CD4-positive, alpha-beta memory T cell (primary cell): ENCODE measurements around the gene NPFFR1. TPM values are rescaled to one million over a fixed set of nuclear protein-coding genes. Genes with fewer than 3 reads are reported as not detected.
A peak's percentile ranks its signal among the peaks of the same experiment; 100 is the strongest.

ENCODE experiments used
- CTCF ChIA-PET: fragments of 350-600 bp; sonication (Branson Sonifier 250); formaldehyde crosslinking; loops from one replicate; lab custom pipeline; 2021; ENCODE audit warnings: inconsistent platforms; ENCODE audit not compliant: partially characterized antibody; lab: Charles Lee
- POLR2A ChIA-PET: fragments of 350-600 bp; sonication (Branson Sonifier 250); formaldehyde crosslinking; loops from one replicate; lab custom pipeline; 2021; ENCODE audit not compliant: partially characterized antibody; lab: Charles Lee
- DNase-seq, 5 donors: peaks; one replicate each; pipeline versions ENCODE4 v3.0.0 to v3.0.0-alpha.2; 2020 to 2022; ENCODE audit warnings: mixed read lengths in 1 of 5
- H3K27ac ChIP-seq: one replicate; pipeline ENCODE4 v1.7.0; 2013; ENCODE audit warnings: low read depth, low read length
- H3K27me3 ChIP-seq: 2 replicates; pipeline ENCODE4 v1.7.0; 2013; ENCODE audit warnings: mild to moderate bottlenecking, low read length, moderate library complexity; ENCODE audit not compliant: insufficient read depth
- H3K36me3 ChIP-seq: 2 replicates; pipeline ENCODE4 v1.7.0; 2013; ENCODE audit warnings: mild to moderate bottlenecking, low read length, moderate library complexity; ENCODE audit not compliant: insufficient read depth
- H3K4me1 ChIP-seq: 2 replicates; pipeline ENCODE4 v1.7.0; 2013; ENCODE audit warnings: mild to moderate bottlenecking, low read length, moderate library complexity; ENCODE audit not compliant: insufficient read depth
- H3K4me3 ChIP-seq, 2 donors: one replicate each; pipeline ENCODE4 v1.7.0; 2013; ENCODE audit warnings: low read length in 2 of 2, mild to moderate bottlenecking in 1 of 2
- H3K9me3 ChIP-seq, 2 donors: one replicate each; pipeline ENCODE4 v1.7.0; 2013; ENCODE audit warnings: low read length in 2 of 2, control low read depth in 1 of 2; ENCODE audit not compliant: control insufficient read depth in 1 of 2
- H3K27ac Mint-ChIP-seq, 7 donors: one replicate each; pipeline ENCODE4 v1.8.0; 2020 to 2021; ENCODE audit warnings: mixed read lengths in 7 of 7, mild to moderate bottlenecking in 6 of 7, inconsistent platforms in 3 of 7, moderate library complexity in 3 of 7
- H3K27me3 Mint-ChIP-seq, 2 donors: one replicate each; pipeline ENCODE4 v1.8.0; 2020 to 2021; ENCODE audit warnings: mixed read lengths in 2 of 2
- H3K36me3 Mint-ChIP-seq, 2 donors: one replicate each; pipeline ENCODE4 v1.8.0; 2020 to 2021; ENCODE audit warnings: mixed read lengths in 2 of 2, inconsistent platforms in 1 of 2, mild to moderate bottlenecking in 1 of 2
- H3K4me1 Mint-ChIP-seq, 4 donors: one replicate each; pipeline ENCODE4 v1.8.0; 2020 to 2021; ENCODE audit warnings: mixed read lengths in 4 of 4, mild to moderate bottlenecking in 1 of 4
- H3K4me3 Mint-ChIP-seq, 8 donors: one replicate each; pipeline ENCODE4 v1.8.0; 2020 to 2021; ENCODE audit warnings: mixed read lengths in 8 of 8, mild to moderate bottlenecking in 7 of 8, moderate library complexity in 6 of 8, inconsistent platforms in 3 of 8
- H3K9me3 Mint-ChIP-seq, 8 donors: one replicate each; pipeline ENCODE4 v1.8.0; 2020 to 2021; ENCODE audit warnings: mixed read lengths in 8 of 8, mild to moderate bottlenecking in 5 of 8, inconsistent platforms in 3 of 8, moderate library complexity in 1 of 8
- intact Hi-C: fragments of 100-400 bp; cut with micrococcal nuclease; formaldehyde crosslinking; loops from one replicate; pipeline ENCODE4 v1.15.1; 2023
- polyA plus RNA-seq, 2 donors: library from polyadenylated mRNA; unstranded; fragments of 300-500 nt; fragmentation: Illumina TruSeq; gene quantifications; one replicate each; pipeline ENCODE4 v1.2.3, GENCODE V29; 2021
- total RNA-seq, 2 experiments: library from RNA; stranded (reverse); gene quantifications; one replicate each; pipeline ENCODE4 v1.2.3, GENCODE V29; 2021

Gene NPFFR1
- total and polyA plus RNA-seq, 4 experiments from 2014 or later: not detected

DNA sequence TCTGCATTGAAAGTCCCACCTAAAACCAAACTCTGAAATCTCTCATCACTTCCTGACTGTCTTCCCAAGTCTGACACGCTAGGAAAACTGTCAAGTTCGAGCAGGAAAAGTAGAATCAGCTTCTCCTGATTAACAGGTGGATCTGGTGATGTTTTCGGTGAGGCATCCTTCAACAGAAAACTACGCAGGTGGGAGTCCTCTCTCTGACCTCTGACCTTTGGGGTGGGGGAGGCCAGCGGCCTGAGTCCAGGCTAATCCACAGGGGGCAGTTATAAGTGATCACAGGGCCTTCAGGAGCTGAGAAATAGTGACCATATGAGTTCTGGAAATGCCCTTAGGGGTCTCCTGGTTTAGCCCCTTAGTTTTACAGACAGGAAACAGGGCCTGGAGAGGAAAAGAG is 13.4 kb upstream of the NPFFR1 start:
- H3K4me3 Mint-ChIP-seq: no peak overlapping the region
- Histone ChIP-seq H3K9me3 (no peaks in the 10 kb centered on the region), H3K36me3 (no peaks in the 10 kb centered on the region), H3K4me3 (no peak overlapping the region), H3K27me3 (no peaks in the 10 kb centered on the region), H3K27ac (no peak overlapping the region), H3K4me1 (no peaks in the 10 kb centered on the region)
- intact Hi-C loops: no loop called here
- ChIA-PET CTCF (no interaction called here), POLR2A (interaction anchor here (0.5 kb wide), 1 partner anchor 1924 kb away, joined by 4 read pairs; no protein-coding TSS in a partner anchor)
- H3K4me1 Mint-ChIP-seq: no peaks in the 10 kb centered on the region
- no peaks in the 10 kb centered on the region for H3K9me3 Mint-ChIP-seq
- DNase-seq: no peak
- no peaks in the 10 kb centered on the region for H3K27me3 Mint-ChIP-seq
- no peaks in the 10 kb centered on the region for H3K36me3 Mint-ChIP-seq
- H3K27ac Mint-ChIP-seq: no peak overlapping the region

- no peaks in the 10 kb centered on the region for H3K9me3 ChIP-seq
- no peak overlapping the region for H3K4me3 Mint-ChIP-seq
- H3K27ac ChIP-seq: no peak overlapping the region
- ChIA-PET CTCF (no interaction called here), POLR2A (no interaction called here)
- intact Hi-C loops: no loop called here
- no peaks in the 10 kb centered on the region for H3K27me3 Mint-ChIP-seq
- no peaks in the 10 kb centered on the region for H3K9me3 Mint-ChIP-seq
- no peaks in the 10 kb centered on the region for H3K36me3 Mint-ChIP-seq
- no peaks in the 10 kb centered on the region for H3K27me3 ChIP-seq
- H3K4me1 ChIP-seq: no peaks in the 10 kb centered on the region
- peak overlapping the region in 1 of 7 donors; percentile 18 for H3K27ac Mint-ChIP-seq
- no peaks in the 10 kb centered on the region for H3K4me1 Mint-ChIP-seq
- no peak overlapping the region for H3K4me3 ChIP-seq
- H3K36me3 ChIP-seq: no peaks in the 10 kb centered on the region
- no peak for DNase-seq
Observed at GRCh38 chr10:70296406-70296899, 12.6 kb upstream of the NPFFR1 start.

DNA sequence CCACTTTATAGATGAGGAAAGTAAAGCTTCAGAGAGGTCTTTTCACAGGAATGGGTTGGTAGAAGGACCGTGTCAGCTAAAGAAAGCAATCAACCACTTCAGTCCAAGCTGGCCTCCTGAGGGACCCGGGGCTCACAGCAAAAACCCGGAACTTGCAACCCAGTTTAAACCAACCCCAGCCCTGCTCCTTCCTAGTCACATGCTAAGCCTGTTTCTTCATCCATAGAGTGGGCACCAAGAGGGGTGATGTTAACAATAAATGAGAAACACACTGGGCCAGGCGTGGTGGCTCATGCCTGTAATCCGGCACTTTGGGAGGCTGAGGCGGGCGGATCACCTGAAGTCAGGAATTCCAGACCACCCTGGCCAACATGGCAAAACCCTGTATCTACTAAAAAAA is 12.1 kb upstream of the NPFFR1 start:
- DNase-seq: no peak
- Histone ChIP-seq H3K4me1 (no peaks in the 10 kb centered on the region), H3K27me3 (no peaks in the 10 kb centered on the region), H3K27ac (no peak overlapping the region), H3K4me3 (no peak overlapping the region), H3K36me3 (no peaks in the 10 kb centered on the region), H3K9me3 (no peaks in the 10 kb centered on the region)
- H3K27ac Mint-ChIP-seq: no peak overlapping the region
- intact Hi-C loops: no loop called here
- H3K27me3 Mint-ChIP-seq: no peaks in the 10 kb centered on the region
- ChIA-PET POLR2A (no interaction called here), CTCF (no interaction called here)
- no peaks in the 10 kb centered on the region for H3K4me1 Mint-ChIP-seq
- no peaks in the 10 kb centered on the region for H3K36me3 Mint-ChIP-seq
- H3K4me3 Mint-ChIP-seq: no peak overlapping the region
- H3K9me3 Mint-ChIP-seq: no peaks in the 10 kb centered on the region

- Mint-ChIP-seq H3K4me1 (no peaks in the 10 kb centered on the region), H3K4me3 (no peak overlapping the region), H3K27me3 (no peaks in the 10 kb centered on the region), H3K9me3 (no peaks in the 10 kb centered on the region), H3K36me3 (no peaks in the 10 kb centered on the region), H3K27ac (no peak overlapping the region)
- CTCF ChIA-PET: no interaction called here
- Histone ChIP-seq H3K4me3 (no peak overlapping the region), H3K9me3 (no peaks in the 10 kb centered on the region), H3K4me1 (no peaks in the 10 kb centered on the region), H3K36me3 (no peaks in the 10 kb centered on the region), H3K27me3 (no peaks in the 10 kb centered on the region), H3K27ac (no peak overlapping the region)
- DNase-seq: no peak
- POLR2A ChIA-PET: no interaction called here
- intact Hi-C loops: no loop called here
Observed at GRCh38 chr10:70295321-70295720, 11.5 kb upstream of the NPFFR1 start.

DNA sequence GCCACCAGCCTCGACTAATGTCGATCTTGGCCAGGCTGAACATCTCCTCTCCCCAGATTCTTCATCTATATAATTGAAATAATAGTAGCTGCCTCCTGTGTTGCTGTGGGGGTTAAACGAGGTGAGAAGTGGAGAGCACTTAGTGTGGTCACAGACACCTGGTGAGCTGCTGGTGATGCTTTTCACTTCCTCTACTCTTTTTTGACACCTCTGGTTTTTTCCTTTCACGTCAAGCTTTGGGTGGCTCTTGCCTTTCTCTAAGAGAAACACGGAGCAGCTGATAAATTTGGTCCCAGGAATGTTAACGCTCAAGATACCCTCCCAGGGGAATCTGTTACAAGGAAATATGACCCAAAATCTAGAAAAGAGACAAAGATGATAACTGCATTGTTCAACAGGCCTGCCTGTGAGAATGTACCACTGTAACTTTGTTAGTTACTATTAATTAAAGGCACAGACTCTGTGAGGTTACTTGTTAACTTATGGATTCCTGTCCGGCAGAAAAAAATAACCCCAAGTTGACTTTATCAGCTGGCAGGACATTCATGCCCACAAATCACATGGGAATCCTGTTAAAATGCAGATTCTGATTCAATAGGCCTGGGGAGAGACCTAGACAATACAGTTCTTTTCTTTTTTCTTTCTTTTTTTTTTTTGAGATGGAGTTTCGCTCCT is 9.5 kb upstream of the NPFFR1 start:
- POLR2A ChIA-PET: no interaction called here
- H3K4me3 ChIP-seq: no peak overlapping the region
- Mint-ChIP-seq H3K27me3 (peaks cover 0 to 6% of the 10 kb centered on the region in 2 donors), H3K4me3 (no peak overlapping the region), H3K36me3 (no peaks in the 10 kb centered on the region), H3K27ac (peak overlapping the region in 1 of 7 donors; percentile 4), H3K4me1 (no peaks in the 10 kb centered on the region), H3K9me3 (no peaks in the 10 kb centered on the region)
- CTCF ChIA-PET: no interaction called here
- H3K27me3 ChIP-seq: no peaks in the 10 kb centered on the region
- intact Hi-C loops: no loop called here
- H3K4me1 ChIP-seq: no peaks in the 10 kb centered on the region
- no peaks in the 10 kb centered on the region for H3K36me3 ChIP-seq
- H3K9me3 ChIP-seq: no peaks in the 10 kb centered on the region
- H3K27ac ChIP-seq: no peak overlapping the region
- DNase-seq: no peak

DNA sequence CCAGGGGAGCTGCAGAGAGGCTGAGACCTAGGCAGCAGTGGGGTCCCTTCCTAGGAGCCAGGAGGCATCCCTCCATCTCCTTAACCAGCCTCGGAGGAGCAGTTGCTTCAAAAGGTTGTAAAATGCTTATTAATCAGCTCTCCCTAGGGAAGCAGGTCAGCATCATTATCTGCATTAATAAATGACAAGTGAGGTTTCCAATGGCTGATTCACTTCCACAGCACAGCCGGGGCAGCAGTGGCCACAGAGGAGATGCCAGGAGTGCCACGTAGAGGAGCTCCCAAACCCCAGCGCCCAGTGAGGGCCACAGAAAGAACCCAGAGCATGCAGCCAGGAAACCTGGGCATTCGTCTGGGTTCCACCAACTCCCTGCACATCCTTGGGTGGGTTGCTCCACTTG is 8.2 kb upstream of the NPFFR1 start:
- CTCF ChIA-PET: no interaction called here
- no peak overlapping the region for H3K4me3 Mint-ChIP-seq
- H3K4me1 Mint-ChIP-seq: no peaks in the 10 kb centered on the region
- no peaks in the 10 kb centered on the region for H3K4me1 ChIP-seq
- no peaks in the 10 kb centered on the region for H3K9me3 ChIP-seq
- no peaks in the 10 kb centered on the region for H3K36me3 ChIP-seq
- POLR2A ChIA-PET: no interaction called here
- no peaks in the 10 kb centered on the region for H3K36me3 Mint-ChIP-seq
- H3K27me3 ChIP-seq: no peaks in the 10 kb centered on the region
- no peak overlapping the region for H3K4me3 ChIP-seq
- intact Hi-C loops: no loop called here
- no peaks in the 10 kb centered on the region for H3K9me3 Mint-ChIP-seq
- peaks cover 0 to 13% of the 10 kb centered on the region in 2 donors for H3K27me3 Mint-ChIP-seq
- H3K27ac Mint-ChIP-seq: no peak overlapping the region
- DNase-seq: no peak
- H3K27ac ChIP-seq: no peak overlapping the region

GRCh38 chr10:70289739-70290138 is 5.9 kb upstream of the NPFFR1 start:
- Mint-ChIP-seq H3K4me3 (peak overlapping the region in 1 of 8 donors; percentile 31), H3K27ac (no peak overlapping the region), H3K9me3 (peaks cover 0 to 3% (median under 1%) of the 10 kb centered on the region in 8 donors), H3K27me3 (peaks cover 20 to 30% of the 10 kb centered on the region in 2 donors), H3K4me1 (no peaks in the 10 kb centered on the region), H3K36me3 (no peaks in the 10 kb centered on the region)
- H3K9me3 ChIP-seq: no peaks in the 10 kb centered on the region
- intact Hi-C loops: no loop called here
- peaks cover 10% of the 10 kb centered on the region for H3K27me3 ChIP-seq
- no peaks in the 10 kb centered on the region for H3K36me3 ChIP-seq
- H3K4me3 ChIP-seq: no peak overlapping the region
- ChIA-PET POLR2A (no interaction called here), CTCF (no interaction called here)
- DNase-seq: no peak
- H3K27ac ChIP-seq: no peak overlapping the region
- no peaks in the 10 kb centered on the region for H3K4me1 ChIP-seq
